ENCODE measurements around the gene CCDC187. TPM values are rescaled to one million over a fixed set of nuclear protein-coding genes. Genes with fewer than 3 reads are reported as not detected.

The CCDC187 gene
- total RNA-seq, 1 donor from 2014 or later = not detected

Other genes with a start within 250 kb of the CCDC187 start
- gene NACC2, start 208.8 kb downstream of the CCDC187 start, total RNA-seq = 34.2 and 41.5 TPM in 2 replicates
- gene TMEM250, start 185.2 kb downstream of the CCDC187 start, total RNA-seq = 67.3 and 77.1 TPM in 2 replicates
- not detected in 2 replicates for gene LHX3, start 99.0 kb downstream of the CCDC187 start, total RNA-seq
- gene QSOX2, start 58.3 kb downstream of the CCDC187 start, total RNA-seq = 12.8 and 23.7 TPM in 2 replicates
- gene GPSM1, start 23.4 kb upstream of the CCDC187 start, total RNA-seq = 41.9 and 45.0 TPM in 2 replicates
- 33.6 and 50.4 TPM in 2 replicates for gene DNLZ, start 59.6 kb upstream of the CCDC187 start, total RNA-seq
- 0.15 and 0.23 TPM in 2 replicates for gene CARD9, start 69.6 kb upstream of the CCDC187 start, total RNA-seq
- 12.7 and 20.6 TPM in 2 replicates for gene SNAPC4, start 96.1 kb upstream of the CCDC187 start, total RNA-seq
- gene ENTR1, start 106.5 kb upstream of the CCDC187 start, total RNA-seq = 41.7 and 53.0 TPM in 2 replicates
- 48.2 and 55.5 TPM in 2 replicates for gene PMPCA, start 106.6 kb upstream of the CCDC187 start, total RNA-seq
- gene INPP5E, start 135.8 kb upstream of the CCDC187 start, total RNA-seq = 17.9 and 24.3 TPM in 2 replicates
- 71.7 and 117 TPM in 2 replicates for gene SEC16A, start 178.9 kb upstream of the CCDC187 start, total RNA-seq
- gene NOTCH1, start 242.0 kb upstream of the CCDC187 start, total RNA-seq = 114 and 284 TPM in 2 replicates

Measured in glomerular endothelial cell (primary cell).